KMS-11 (cell line): ENCODE data around the gene MTRF1.
"Not testable (repeated sequence)": the region's sequence is repeated elsewhere in the genome, so short reads cannot be mapped to it uniquely, and the experiment has no call there.

Experiments
- H2AFZ ChIP-seq: fragments of 200-600 bp; sonication (generic); 2 replicates; pipeline ENCODE4 v1.6.1; 2016; ENCODE audit warnings: antibody characterized with exemption, mixed run types, low read depth
- H3K27ac ChIP-seq: fragments of 200-600 bp; sonication (generic); 2 replicates; pipeline ENCODE4 v1.6.1; 2016; ENCODE audit warnings: mild to moderate bottlenecking, mixed run types
- H3K27me3 ChIP-seq: fragments of 200-600 bp; sonication (generic); 2 replicates; pipeline ENCODE4 v1.6.1; 2017; ENCODE audit warnings: mild to moderate bottlenecking, low read depth, mixed run types, moderate library complexity; ENCODE audit not compliant: insufficient read depth
- H3K36me3 ChIP-seq: fragments of 200-600 bp; sonication (generic); 2 replicates; pipeline ENCODE4 v1.6.1; 2017; ENCODE audit warnings: mild to moderate bottlenecking, mixed run types; ENCODE audit not compliant: insufficient read depth
- H3K4me1 ChIP-seq: fragments of 200-600 bp; sonication (generic); 2 replicates; pipeline ENCODE4 v1.6.1; 2016; ENCODE audit warnings: mild to moderate bottlenecking, low read depth, mixed run types; ENCODE audit not compliant: poor library complexity, severe bottlenecking
- H3K4me2 ChIP-seq: fragments of 200-600 bp; sonication (generic); 2 replicates; pipeline ENCODE4 v1.7.0; 2016; ENCODE audit warnings: mild to moderate bottlenecking, mixed run types
- H3K4me3 ChIP-seq: fragments of 200-600 bp; sonication (generic); IDR thresholded peaks from 2 replicates; pipeline ENCODE4 v1.6.1; 2017; ENCODE audit warnings: low read depth, low read length, mixed read lengths; ENCODE audit not compliant: insufficient read depth
- H3K79me2 ChIP-seq: fragments of 200-600 bp; sonication (generic); 2 replicates; pipeline ENCODE4 v1.6.1; 2016; ENCODE audit warnings: low read depth, mixed run types; ENCODE audit not compliant: insufficient read depth
- H3K9ac ChIP-seq: fragments of 200-600 bp; sonication (generic); 2 replicates; pipeline ENCODE4 v1.6.1; 2016; ENCODE audit warnings: mild to moderate bottlenecking, mixed run types
- H4K20me1 ChIP-seq: fragments of 200-600 bp; sonication (generic); 2 replicates; pipeline ENCODE4 v1.6.1; 2016; ENCODE audit warnings: mild to moderate bottlenecking, mixed run types; ENCODE audit not compliant: insufficient read depth
- CTCF ChIP-seq: fragments of 200-600 bp; sonication (generic); conservative IDR thresholded peaks from 2 replicates; pipeline ENCODE4 v1.6.1; 2017; ENCODE audit warnings: low read depth, mild to moderate bottlenecking, antibody characterized with exemption, low read length, moderate library complexity, mixed read lengths

MTRF1 gene

GRCh38 chr13:41286370-41286769 is 23.0 kb upstream of the MTRF1 start:
- Histone ChIP-seq H3K4me2 (no peak overlapping the region), H3K27ac (no peak overlapping the region), H3K4me1 (no peaks in the 10 kb centered on the region), H2AFZ (no peak overlapping the region), H3K79me2 (no peaks in the 10 kb centered on the region), H3K27me3 (no peaks in the 10 kb centered on the region), H4K20me1 (no peaks in the 10 kb centered on the region), H3K36me3 (no peaks in the 10 kb centered on the region), H3K9ac (no peak overlapping the region), H3K4me3 (no peak overlapping the region)
- TF ChIP-seq CTCF = no peak

- no peaks in the 10 kb centered on the region for H3K36me3 ChIP-seq
- H3K9ac ChIP-seq = no peak overlapping the region
- H2AFZ ChIP-seq = no peak overlapping the region
- no peaks in the 10 kb centered on the region for H3K27me3 ChIP-seq
- H4K20me1 ChIP-seq = no peaks in the 10 kb centered on the region
- no peak overlapping the region for H3K4me3 ChIP-seq
- H3K79me2 ChIP-seq = no peaks in the 10 kb centered on the region
- no peak for TF ChIP-seq CTCF
- H3K27ac ChIP-seq = no peak overlapping the region
- no peak overlapping the region for H3K4me2 ChIP-seq
- no peaks in the 10 kb centered on the region for H3K4me1 ChIP-seq
These were observed 21.3 kb upstream of the MTRF1 start for GRCh38 chr13:41284512-41285288.

- Histone ChIP-seq H3K36me3 (no peaks in the 10 kb centered on the region), H3K79me2 (no peaks in the 10 kb centered on the region), H3K9ac (no peak overlapping the region), H4K20me1 (no peaks in the 10 kb centered on the region), H3K27me3 (no peaks in the 10 kb centered on the region), H3K4me1 (no peaks in the 10 kb centered on the region), H2AFZ (no peak overlapping the region), H3K4me2 (no peak overlapping the region), H3K4me3 (no peak overlapping the region), H3K27ac (no peak overlapping the region)
- no peak for TF ChIP-seq CTCF
These were observed 18.8 kb upstream of the MTRF1 start for GRCh38 chr13:41282129-41282571.

- H3K9ac ChIP-seq, H3K36me3 ChIP-seq, H3K79me2 ChIP-seq, H3K27ac ChIP-seq, H3K27me3 ChIP-seq, H2AFZ ChIP-seq, H4K20me1 ChIP-seq, H3K4me1 ChIP-seq, H3K4me2 ChIP-seq, H3K4me3 ChIP-seq: not testable (repeated sequence)
These were observed 15.8 kb upstream of the MTRF1 start for GRCh38 chr13:41279156-41279555.

- Histone ChIP-seq H3K36me3 (no peaks in the 10 kb centered on the region), H3K4me2 (no peak overlapping the region), H3K79me2 (no peaks in the 10 kb centered on the region), H3K4me3 (no peak overlapping the region), H2AFZ (no peak overlapping the region), H3K4me1 (no peaks in the 10 kb centered on the region), H3K27ac (no peak overlapping the region), H3K9ac (no peak overlapping the region), H4K20me1 (no peaks in the 10 kb centered on the region), H3K27me3 (no peaks in the 10 kb centered on the region)
- no peak for TF ChIP-seq CTCF
These were observed 13.4 kb upstream of the MTRF1 start for GRCh38 chr13:41276824-41277223.
